CD4-positive, alpha-beta memory T cell (primary cell): Measurements from ENCODE around the gene IRS1. TPM values are rescaled to one million over a fixed set of nuclear protein-coding genes. Genes with fewer than 3 reads are reported as not detected.
A peak's percentile ranks its signal among the peaks of the same experiment; 100 is the strongest.

Experiments
- CTCF ChIA-PET: fragments of 350-600 bp; sonication (Branson Sonifier 250); formaldehyde crosslinking; loops from one replicate; lab custom pipeline; 2021; ENCODE audit warnings: inconsistent platforms; ENCODE audit not compliant: partially characterized antibody; lab: Charles Lee
- POLR2A ChIA-PET: fragments of 350-600 bp; sonication (Branson Sonifier 250); formaldehyde crosslinking; loops from one replicate; lab custom pipeline; 2021; ENCODE audit not compliant: partially characterized antibody; lab: Charles Lee
- DNase-seq, 5 donors: peaks; one replicate each; pipeline versions ENCODE4 v3.0.0 to v3.0.0-alpha.2; 2020 to 2022; ENCODE audit warnings: mixed read lengths in 1 of 5
- H3K27ac ChIP-seq: one replicate; pipeline ENCODE4 v1.7.0; 2013; ENCODE audit warnings: low read depth, low read length
- H3K27me3 ChIP-seq: 2 replicates; pipeline ENCODE4 v1.7.0; 2013; ENCODE audit warnings: mild to moderate bottlenecking, low read length, moderate library complexity; ENCODE audit not compliant: insufficient read depth
- H3K36me3 ChIP-seq: 2 replicates; pipeline ENCODE4 v1.7.0; 2013; ENCODE audit warnings: mild to moderate bottlenecking, low read length, moderate library complexity; ENCODE audit not compliant: insufficient read depth
- H3K4me1 ChIP-seq: 2 replicates; pipeline ENCODE4 v1.7.0; 2013; ENCODE audit warnings: mild to moderate bottlenecking, low read length, moderate library complexity; ENCODE audit not compliant: insufficient read depth
- H3K4me3 ChIP-seq, 2 donors: one replicate each; pipeline ENCODE4 v1.7.0; 2013; ENCODE audit warnings: low read length in 2 of 2, mild to moderate bottlenecking in 1 of 2
- H3K9me3 ChIP-seq, 2 donors: one replicate each; pipeline ENCODE4 v1.7.0; 2013; ENCODE audit warnings: low read length in 2 of 2, control low read depth in 1 of 2; ENCODE audit not compliant: control insufficient read depth in 1 of 2
- H3K27ac Mint-ChIP-seq, 7 donors: one replicate each; pipeline ENCODE4 v1.8.0; 2020 to 2021; ENCODE audit warnings: mixed read lengths in 7 of 7, mild to moderate bottlenecking in 6 of 7, inconsistent platforms in 3 of 7, moderate library complexity in 3 of 7
- H3K27me3 Mint-ChIP-seq, 2 donors: one replicate each; pipeline ENCODE4 v1.8.0; 2020 to 2021; ENCODE audit warnings: mixed read lengths in 2 of 2
- H3K36me3 Mint-ChIP-seq, 2 donors: one replicate each; pipeline ENCODE4 v1.8.0; 2020 to 2021; ENCODE audit warnings: mixed read lengths in 2 of 2, inconsistent platforms in 1 of 2, mild to moderate bottlenecking in 1 of 2
- H3K4me1 Mint-ChIP-seq, 4 donors: one replicate each; pipeline ENCODE4 v1.8.0; 2020 to 2021; ENCODE audit warnings: mixed read lengths in 4 of 4, mild to moderate bottlenecking in 1 of 4
- H3K4me3 Mint-ChIP-seq, 8 donors: one replicate each; pipeline ENCODE4 v1.8.0; 2020 to 2021; ENCODE audit warnings: mixed read lengths in 8 of 8, mild to moderate bottlenecking in 7 of 8, moderate library complexity in 6 of 8, inconsistent platforms in 3 of 8
- H3K9me3 Mint-ChIP-seq, 8 donors: one replicate each; pipeline ENCODE4 v1.8.0; 2020 to 2021; ENCODE audit warnings: mixed read lengths in 8 of 8, mild to moderate bottlenecking in 5 of 8, inconsistent platforms in 3 of 8, moderate library complexity in 1 of 8
- intact Hi-C: fragments of 100-400 bp; cut with micrococcal nuclease; formaldehyde crosslinking; loops from one replicate; pipeline ENCODE4 v1.15.1; 2023
- polyA plus RNA-seq, 2 donors: library from polyadenylated mRNA; unstranded; fragments of 300-500 nt; fragmentation: Illumina TruSeq; gene quantifications; one replicate each; pipeline ENCODE4 v1.2.3, GENCODE V29; 2021
- total RNA-seq, 2 experiments: library from RNA; stranded (reverse); gene quantifications; one replicate each; pipeline ENCODE4 v1.2.3, GENCODE V29; 2021

The IRS1 gene
- total and polyA plus RNA-seq, 4 experiments from 2014 or later = 0.02 to 2.4 (median 1.1) TPM

DNA sequence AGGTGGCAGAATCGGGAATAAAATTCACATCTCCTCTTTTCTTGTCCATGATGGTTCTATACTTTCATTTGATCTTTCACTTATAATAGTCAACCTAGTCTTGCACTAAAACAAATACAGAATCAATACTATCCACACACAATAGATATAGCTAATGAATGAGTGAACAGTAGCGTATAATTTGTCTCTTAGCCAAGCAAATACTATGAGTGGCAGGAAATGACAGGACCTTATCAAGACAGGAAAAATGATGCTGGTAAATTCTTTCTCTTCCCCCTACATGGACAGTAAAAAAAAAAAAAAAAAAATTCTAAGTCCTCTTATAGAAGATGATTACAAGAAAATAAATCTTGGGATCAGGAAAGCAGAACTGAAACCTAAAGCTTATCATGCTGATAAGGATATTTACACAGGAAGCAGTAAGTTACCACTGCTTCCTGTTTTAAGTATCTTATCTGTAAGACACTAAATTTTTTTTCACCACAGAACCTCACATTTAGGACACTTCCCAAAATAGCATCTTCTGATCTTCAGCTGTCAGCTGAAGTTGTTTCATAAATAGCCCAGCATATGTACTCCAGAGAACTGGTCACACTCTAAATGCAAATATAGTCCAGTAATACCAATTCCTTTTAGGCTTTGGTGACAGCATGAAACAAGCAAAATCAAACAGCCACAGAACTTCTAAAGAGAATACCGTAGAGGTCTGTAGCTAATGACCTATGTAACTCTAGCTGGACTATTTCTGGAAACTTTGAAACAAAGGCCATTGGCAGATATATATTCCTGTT, 27.0 kb downstream of the IRS1 start:
- Mint-ChIP-seq H3K36me3 (peaks cover 0 to 7% of the 10 kb centered on the region in 2 donors), H3K27me3 (no peaks in the 10 kb centered on the region), H3K4me1 (peaks cover 19 to 26% (median 23%) of the 10 kb centered on the region in 4 donors), H3K9me3 (peaks cover 0 to 14% (median 8%) of the 10 kb centered on the region in 8 donors), H3K4me3 (peak overlapping the region; percentile 61 to 84 (median 73)), H3K27ac (peak overlapping the region in 3 of 7 donors; percentile 5 to 43 (median 26))
- peak overlapping the region in 1 of 2 donors; percentile 16 for H3K4me3 ChIP-seq
- CTCF ChIA-PET = interaction anchor here (0.8 to 2.1 kb wide), 8 partner anchors 10 to 30 kb away, joined by 3 to 10 read pairs (median 4); partner anchors contain the start of gene IRS1
- peak in 4 of 5 donors; percentile 25 to 48 (median 36) for DNase-seq
- intact Hi-C loops = loop anchor here (1.0 to 2.0 kb wide), 2 partner anchors 19 to 26 kb away; partner anchors contain the start of gene IRS1
- H3K27me3 ChIP-seq = no peaks in the 10 kb centered on the region
- POLR2A ChIA-PET = interaction anchor here (0.7 to 1.6 kb wide), 6 partner anchors 18 to 1708 kb away, joined by 3 to 11 read pairs (median 3); partner anchors contain the start of gene RHBDD1
- H3K36me3 ChIP-seq = no peaks in the 10 kb centered on the region
- H3K9me3 ChIP-seq = no peaks in the 10 kb centered on the region
- no peak overlapping the region for H3K27ac ChIP-seq
- peaks cover 22% of the 10 kb centered on the region for H3K4me1 ChIP-seq

DNA sequence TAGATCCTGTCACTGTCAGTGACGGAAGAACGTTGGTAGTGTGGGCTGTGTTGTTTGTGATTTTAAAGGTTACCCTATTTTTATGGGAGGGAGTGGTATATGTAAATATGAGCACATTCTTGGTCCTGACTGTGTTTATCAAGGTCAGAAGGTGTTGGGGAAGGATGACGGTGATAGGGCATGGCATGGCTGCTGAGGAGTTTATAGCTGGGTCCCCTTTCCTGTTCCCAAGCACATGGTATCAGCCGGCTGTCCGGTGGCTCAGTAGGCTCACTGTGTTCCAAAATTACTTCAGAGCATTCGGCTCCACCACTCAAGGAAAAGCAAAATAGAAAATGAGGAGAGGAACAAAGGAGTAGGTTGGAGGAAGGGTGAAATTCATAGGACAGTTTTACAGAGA, 28.6 kb downstream of the IRS1 start:
- ChIA-PET POLR2A (interaction anchor here (0.8 kb wide), 1 partner anchor 1719 kb away, joined by 4 read pairs; no protein-coding TSS in a partner anchor), CTCF (interaction anchor here (0.8 to 2.1 kb wide), 6 partner anchors 16 to 555 kb away, joined by 3 to 10 read pairs (median 4); partner anchors contain the start of gene IRS1)
- Mint-ChIP-seq H3K4me1 (peaks cover 17 to 26% (median 23%) of the 10 kb centered on the region in 4 donors), H3K27me3 (no peaks in the 10 kb centered on the region), H3K27ac (no peak overlapping the region), H3K4me3 (peak overlapping the region in 1 of 8 donors; percentile 59), H3K36me3 (peaks cover 0 to 7% of the 10 kb centered on the region in 2 donors), H3K9me3 (peaks cover 0 to 11% (median 8%) of the 10 kb centered on the region in 8 donors)
- Histone ChIP-seq H3K27ac (no peak overlapping the region), H3K9me3 (no peaks in the 10 kb centered on the region), H3K36me3 (no peaks in the 10 kb centered on the region), H3K27me3 (no peaks in the 10 kb centered on the region), H3K4me1 (peaks cover 22% of the 10 kb centered on the region), H3K4me3 (no peak overlapping the region)
- intact Hi-C loops = no loop called here
- DNase-seq = no peak

- POLR2A ChIA-PET = no interaction called here
- no peak for DNase-seq
- CTCF ChIA-PET = interaction anchor here (1.1 kb wide), 1 partner anchor 36 kb away, joined by 3 read pairs; no protein-coding TSS in a partner anchor
- Mint-ChIP-seq H3K4me3 (no peak overlapping the region), H3K4me1 (peaks cover 5 to 9% (median 7%) of the 10 kb centered on the region in 4 donors), H3K27ac (no peak overlapping the region), H3K9me3 (peaks cover 0 to 4% (median 0%) of the 10 kb centered on the region in 8 donors), H3K36me3 (no peaks in the 10 kb centered on the region), H3K27me3 (no peaks in the 10 kb centered on the region)
- intact Hi-C loops = no loop called here
- H3K4me3 ChIP-seq = no peak overlapping the region
- no peaks in the 10 kb centered on the region for H3K27me3 ChIP-seq
- H3K36me3 ChIP-seq = no peaks in the 10 kb centered on the region
- H3K4me1 ChIP-seq = peaks cover 6% of the 10 kb centered on the region
- no peaks in the 10 kb centered on the region for H3K9me3 ChIP-seq
- no peak overlapping the region for H3K27ac ChIP-seq
Observed at GRCh38 chr2:226767056-226767813, 32.4 kb downstream of the IRS1 start.

GRCh38 chr2:226766352-226767055, 33.1 kb downstream of the IRS1 start:
- Histone ChIP-seq H3K27me3 (no peaks in the 10 kb centered on the region), H3K4me3 (no peak overlapping the region), H3K9me3 (no peaks in the 10 kb centered on the region), H3K27ac (no peak overlapping the region), H3K36me3 (no peaks in the 10 kb centered on the region), H3K4me1 (no peaks in the 10 kb centered on the region)
- Mint-ChIP-seq H3K9me3 (peaks cover 0 to 4% (median 0%) of the 10 kb centered on the region in 8 donors), H3K27ac (no peak overlapping the region), H3K36me3 (no peaks in the 10 kb centered on the region), H3K4me3 (no peak overlapping the region), H3K4me1 (peaks cover 0 to 6% (median 3%) of the 10 kb centered on the region in 4 donors), H3K27me3 (no peaks in the 10 kb centered on the region)
- POLR2A ChIA-PET = no interaction called here
- CTCF ChIA-PET = interaction anchor here (1.8 kb wide), 1 partner anchor 36 kb away, joined by 5 read pairs; no protein-coding TSS in a partner anchor
- intact Hi-C loops = no loop called here
- no peak for DNase-seq

- Mint-ChIP-seq H3K36me3 (no peaks in the 10 kb centered on the region), H3K27me3 (no peaks in the 10 kb centered on the region), H3K27ac (no peak overlapping the region), H3K4me1 (no peaks in the 10 kb centered on the region), H3K4me3 (no peak overlapping the region), H3K9me3 (peaks cover 0 to 4% (median 0%) of the 10 kb centered on the region in 8 donors)
- no peaks in the 10 kb centered on the region for H3K9me3 ChIP-seq
- DNase-seq = no peak
- no peaks in the 10 kb centered on the region for H3K36me3 ChIP-seq
- ChIA-PET POLR2A (no interaction called here), CTCF (no interaction called here)
- no peaks in the 10 kb centered on the region for H3K27me3 ChIP-seq
- intact Hi-C loops = no loop called here
- no peak overlapping the region for H3K4me3 ChIP-seq
- H3K27ac ChIP-seq = no peak overlapping the region
- no peaks in the 10 kb centered on the region for H3K4me1 ChIP-seq
Observed at GRCh38 chr2:226763320-226763719, 36.3 kb downstream of the IRS1 start.

DNA sequence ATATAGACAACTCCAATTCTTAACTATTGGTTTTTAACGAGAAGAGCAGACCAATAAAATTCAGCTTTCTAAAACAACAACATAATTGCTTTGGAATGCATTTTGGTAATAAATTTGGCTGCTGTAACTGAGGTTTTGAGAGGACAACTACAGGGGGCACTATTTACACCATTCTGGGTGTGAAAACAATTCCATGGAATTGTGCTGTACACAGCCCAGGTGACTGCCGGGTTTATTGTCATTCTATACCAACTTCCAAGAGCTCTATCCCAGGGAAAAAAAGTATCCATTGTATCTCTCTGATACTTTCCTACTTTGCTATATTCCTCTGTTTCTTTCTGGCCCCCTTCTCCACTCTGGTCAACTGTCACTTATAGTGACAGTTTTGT, 38.4 kb downstream of the IRS1 start:
- no peak overlapping the region for H3K4me3 Mint-ChIP-seq
- ChIA-PET CTCF (interaction anchor here (0.7 kb wide), 1 partner anchor 42 kb away, joined by 3 read pairs; no protein-coding TSS in a partner anchor), POLR2A (no interaction called here)
- peaks cover 0 to 2% of the 10 kb centered on the region in 2 donors for H3K27me3 Mint-ChIP-seq
- Histone ChIP-seq H3K4me1 (no peaks in the 10 kb centered on the region), H3K4me3 (no peak overlapping the region), H3K36me3 (no peaks in the 10 kb centered on the region), H3K27me3 (no peaks in the 10 kb centered on the region), H3K27ac (no peak overlapping the region), H3K9me3 (no peaks in the 10 kb centered on the region)
- no peak for DNase-seq
- intact Hi-C loops = no loop called here
- H3K9me3 Mint-ChIP-seq = peaks cover 0 to 4% (median 0%) of the 10 kb centered on the region in 8 donors
- H3K36me3 Mint-ChIP-seq = no peaks in the 10 kb centered on the region
- no peaks in the 10 kb centered on the region for H3K4me1 Mint-ChIP-seq
- no peak overlapping the region for H3K27ac Mint-ChIP-seq
